NT2/D1 (cell line): ENCODE results near the gene MCEMP1.

Experiments used
- DNase-seq: peaks from one replicate; pipeline ENCODE4 v3.0.0-alpha.2; 2011; ENCODE audit warnings: low read depth, low spot score
- H3K27me3 ChIP-seq: 2 replicates; pipeline ENCODE4 v1.6.0; 2011; ENCODE audit warnings: mild to moderate bottlenecking; ENCODE audit not compliant: insufficient read length, insufficient read depth
- H3K36me3 ChIP-seq: 2 replicates; pipeline ENCODE4 v1.6.1; 2011; ENCODE audit warnings: mild to moderate bottlenecking, low read length, mixed read lengths; ENCODE audit not compliant: insufficient read depth, insufficient read length
- H3K4me1 ChIP-seq: 2 replicates; pipeline ENCODE4 v1.5.1; 2011; ENCODE audit not compliant: insufficient read depth, insufficient read length
- H3K4me3 ChIP-seq: 2 replicates; pipeline ENCODE4 v1.5.1; 2011; ENCODE audit warnings: low read depth; ENCODE audit not compliant: insufficient read length
- H3K9ac ChIP-seq: 2 replicates; pipeline ENCODE4 v1.6.0; 2011; ENCODE audit warnings: low read depth; ENCODE audit not compliant: insufficient read length
- H3K9me3 ChIP-seq: 2 replicates; pipeline ENCODE4 v1.5.1; 2011; ENCODE audit warnings: mild to moderate bottlenecking, low read length; ENCODE audit not compliant: insufficient read depth
- SUZ12 ChIP-seq: IDR thresholded peaks from 2 replicates; pipeline ENCODE4 v1.6.1; 2011; ENCODE audit not compliant: insufficient read length, insufficient read depth; ENCODE audit errors: extremely low read depth
- YY1 ChIP-seq: IDR thresholded peaks from 2 replicates; pipeline ENCODE4 v1.6.1; 2011; ENCODE audit not compliant: insufficient read length, insufficient read depth
- ZNF274 ChIP-seq: IDR thresholded peaks from 2 replicates; pipeline ENCODE4 v1.6.1; 2011; ENCODE audit warnings: mild to moderate bottlenecking, low read depth, low read length

MCEMP1 gene

DNA sequence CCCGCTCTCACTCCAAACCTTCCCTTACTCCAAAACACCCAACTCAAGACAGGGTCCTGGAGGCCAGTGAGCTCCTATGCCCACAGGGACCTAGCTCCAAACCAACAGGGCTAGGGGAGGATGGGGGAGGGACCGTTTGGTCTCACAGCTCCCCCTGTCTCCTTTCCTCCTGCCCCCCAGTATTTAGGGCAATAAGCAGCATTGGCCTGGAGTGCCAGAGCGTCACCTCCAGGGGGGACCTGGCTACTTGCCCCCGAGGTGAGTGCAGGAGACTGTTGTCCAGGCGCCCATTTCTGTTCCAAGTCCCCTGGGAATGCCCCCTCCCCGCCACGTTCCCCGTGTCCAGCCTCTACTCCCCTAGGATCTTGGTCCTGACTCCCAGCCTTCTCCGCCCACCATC, 7.2 kb upstream of the MCEMP1 start:
- no peaks in the 10 kb centered on the region for H3K9me3 ChIP-seq
- H3K4me1 ChIP-seq = peaks cover 2% of the 10 kb centered on the region
- no peak overlapping the region for H3K9ac ChIP-seq
- DNase-seq = no peak
- H3K4me3 ChIP-seq = no peak overlapping the region
- H3K27me3 ChIP-seq = peaks cover 23% of the 10 kb centered on the region
- no peaks in the 10 kb centered on the region for H3K36me3 ChIP-seq
- TF ChIP-seq ZNF274 = no peak
- TF ChIP-seq SUZ12 = no peak
- TF ChIP-seq YY1 = no peak

DNA sequence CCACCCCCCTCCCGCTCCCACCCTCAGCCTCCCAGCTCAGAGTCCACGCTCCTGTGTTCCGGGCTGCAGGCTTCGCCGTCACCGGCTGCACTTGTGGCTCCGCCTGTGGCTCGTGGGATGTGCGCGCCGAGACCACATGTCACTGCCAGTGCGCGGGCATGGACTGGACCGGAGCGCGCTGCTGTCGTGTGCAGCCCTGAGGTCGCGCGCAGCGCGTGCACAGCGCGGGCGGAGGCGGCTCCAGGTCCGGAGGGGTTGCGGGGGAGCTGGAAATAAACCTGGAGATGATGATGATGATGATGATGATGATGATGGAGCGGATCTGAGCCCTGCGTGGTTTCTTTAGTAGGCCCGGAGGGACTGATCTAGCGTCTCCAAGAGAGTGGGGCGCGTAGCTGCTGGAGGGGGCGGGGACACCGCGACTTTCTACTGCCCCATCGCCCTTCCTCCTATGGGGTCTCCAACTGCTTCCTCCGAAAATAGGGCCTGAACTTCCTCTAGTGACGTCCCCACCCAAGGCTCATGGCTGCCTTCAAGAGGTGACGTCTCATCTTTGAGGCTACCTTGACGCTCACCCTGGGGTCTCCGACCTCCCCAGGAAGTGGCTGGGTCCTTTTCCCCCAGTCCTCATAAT, 6.6 kb upstream of the MCEMP1 start:
- Histone ChIP-seq H3K27me3 (peaks cover 23% of the 10 kb centered on the region), H3K36me3 (no peaks in the 10 kb centered on the region), H3K9ac (no peak overlapping the region), H3K9me3 (no peaks in the 10 kb centered on the region), H3K4me1 (peaks cover 2% of the 10 kb centered on the region), H3K4me3 (peak overlapping the region; percentile 37)
- TF ChIP-seq SUZ12 (no peak), ZNF274 (no peak), YY1 (no peak)
- no peak for DNase-seq

DNA sequence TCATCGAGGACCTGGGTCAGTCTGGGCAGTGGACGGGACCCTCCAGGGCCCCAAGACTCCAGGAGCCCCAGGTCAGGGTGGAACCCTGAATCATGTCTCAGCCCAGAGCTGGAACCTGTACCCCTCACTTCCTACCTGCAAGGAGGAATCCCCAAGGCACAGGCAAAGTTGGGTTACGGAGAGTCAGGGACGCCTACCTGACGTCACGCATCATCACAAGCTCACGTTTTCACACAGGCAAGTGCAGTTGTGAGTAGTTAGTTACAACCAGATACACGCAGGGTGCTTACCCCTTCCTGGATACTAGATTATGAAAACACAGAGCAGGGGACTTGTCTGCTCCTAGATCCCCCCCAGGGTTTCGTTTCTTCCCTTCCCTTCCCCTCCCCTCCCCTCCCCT, 6.1 kb upstream of the MCEMP1 start:
- Histone ChIP-seq H3K9me3 (no peaks in the 10 kb centered on the region), H3K36me3 (no peaks in the 10 kb centered on the region), H3K9ac (no peak overlapping the region), H3K27me3 (peaks cover 23% of the 10 kb centered on the region), H3K4me1 (peaks cover 2% of the 10 kb centered on the region), H3K4me3 (no peak overlapping the region)
- no peak for DNase-seq
- TF ChIP-seq YY1 (no peak), ZNF274 (no peak), SUZ12 (no peak)

DNA sequence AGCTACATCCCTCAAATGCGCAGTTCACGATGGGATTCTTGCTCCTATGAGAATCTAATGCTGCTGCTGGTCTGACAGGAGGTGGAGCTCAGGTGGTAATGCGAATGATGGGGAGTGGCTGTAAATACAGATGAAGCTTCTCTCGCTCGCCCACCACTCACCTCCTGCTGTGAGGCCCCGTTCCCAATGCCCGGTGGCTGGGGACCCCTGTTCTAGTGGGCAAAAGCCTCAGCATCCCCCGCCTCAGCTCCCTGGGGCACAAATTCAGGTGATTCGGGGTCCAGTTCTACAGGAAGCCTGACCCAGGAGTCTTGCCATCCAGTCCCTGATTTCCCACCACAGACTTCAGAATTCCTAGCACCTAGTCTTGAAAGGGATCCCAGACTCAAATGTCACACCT, 4.4 kb upstream of the MCEMP1 start:
- no peak for DNase-seq
- Histone ChIP-seq H3K27me3 (peaks cover 23% of the 10 kb centered on the region), H3K36me3 (no peaks in the 10 kb centered on the region), H3K4me1 (peaks cover 10% of the 10 kb centered on the region), H3K4me3 (no peak overlapping the region), H3K9me3 (no peaks in the 10 kb centered on the region), H3K9ac (no peak overlapping the region)
- TF ChIP-seq SUZ12 (no peak), YY1 (no peak), ZNF274 (no peak)

DNA sequence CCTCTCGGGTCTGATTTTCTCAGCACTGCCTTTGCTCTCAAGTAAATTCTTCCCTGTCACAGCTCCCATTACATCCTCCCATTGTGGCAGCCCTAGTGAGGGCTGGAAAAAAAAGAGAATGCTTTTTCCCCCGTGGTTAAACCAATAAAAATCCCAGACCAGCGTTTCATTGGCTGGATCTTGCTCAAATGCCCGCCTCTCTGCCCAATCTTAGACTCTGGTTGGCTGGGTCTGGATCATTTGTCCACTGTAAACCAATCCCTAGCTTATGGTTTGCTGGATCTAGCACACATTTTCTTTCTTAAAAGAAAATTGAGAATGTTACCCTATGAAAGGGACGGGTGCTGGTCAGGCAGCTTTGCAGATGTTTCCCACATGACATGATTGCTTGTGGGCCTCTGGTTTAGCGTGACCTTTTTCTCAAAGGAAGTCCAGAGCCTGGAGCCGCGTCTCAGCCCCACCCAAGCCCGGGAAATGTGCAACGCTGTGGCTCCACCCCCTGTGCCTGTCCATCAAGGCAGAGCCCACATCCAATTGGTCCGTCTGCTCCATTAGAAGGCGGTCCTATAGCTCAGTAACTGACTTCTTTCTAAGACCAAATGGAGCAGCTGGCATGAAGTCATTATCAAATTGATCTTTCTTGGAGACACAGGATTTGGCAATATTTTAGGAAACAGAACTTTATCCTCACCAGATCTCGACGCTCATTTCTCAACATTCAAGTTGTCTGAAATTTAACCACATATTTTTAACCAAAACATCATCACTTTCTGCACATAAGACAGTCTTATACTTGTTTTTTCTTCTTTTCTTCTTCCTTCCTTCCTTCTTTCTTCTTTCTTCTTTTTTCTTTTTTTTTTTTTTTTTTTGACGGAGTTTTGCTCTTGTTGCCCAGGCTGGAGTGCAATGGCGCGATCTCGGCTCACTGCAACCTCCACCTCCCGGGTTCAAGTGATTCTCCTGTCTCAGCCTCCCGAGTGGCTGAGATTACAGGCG, 2.6 kb upstream of the MCEMP1 start:
- no peaks in the 10 kb centered on the region for H3K36me3 ChIP-seq
- H3K4me3 ChIP-seq = no peak overlapping the region
- peaks cover 13% of the 10 kb centered on the region for H3K4me1 ChIP-seq
- peaks cover 14% of the 10 kb centered on the region for H3K27me3 ChIP-seq
- DNase-seq = peak; percentile 32
- TF ChIP-seq ZNF274 (no peak), SUZ12 (no peak), YY1 (no peak)
- H3K9ac ChIP-seq = no peak overlapping the region
- no peaks in the 10 kb centered on the region for H3K9me3 ChIP-seq

DNA sequence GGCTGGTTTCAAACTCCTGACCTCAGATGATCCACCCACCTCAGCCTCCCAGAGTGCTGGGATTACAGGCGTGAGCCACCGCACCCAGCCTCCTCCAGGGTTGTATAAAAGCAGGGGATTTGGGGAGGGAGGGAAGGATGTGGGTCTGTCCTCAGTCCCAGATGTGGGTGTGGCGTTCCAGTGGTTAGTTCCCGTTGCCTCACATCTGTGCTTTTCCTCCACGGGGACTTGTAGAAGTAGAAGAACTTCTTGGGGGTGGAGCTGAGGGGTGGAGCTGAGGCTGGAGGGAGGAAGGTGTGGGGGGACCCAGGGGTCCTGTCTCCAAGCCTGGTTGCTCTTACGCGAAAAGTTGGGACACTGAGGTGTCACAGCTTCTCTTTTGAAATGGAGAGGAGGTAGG, 514 bp upstream of the MCEMP1 start:
- Histone ChIP-seq H3K4me1 (peaks cover 17% of the 10 kb centered on the region), H3K4me3 (no peak overlapping the region), H3K9me3 (no peaks in the 10 kb centered on the region), H3K36me3 (no peaks in the 10 kb centered on the region), H3K9ac (no peak overlapping the region), H3K27me3 (no peaks in the 10 kb centered on the region)
- no peak for DNase-seq
- TF ChIP-seq YY1 = no peak
- TF ChIP-seq ZNF274 = no peak
- TF ChIP-seq SUZ12 = no peak

DNA sequence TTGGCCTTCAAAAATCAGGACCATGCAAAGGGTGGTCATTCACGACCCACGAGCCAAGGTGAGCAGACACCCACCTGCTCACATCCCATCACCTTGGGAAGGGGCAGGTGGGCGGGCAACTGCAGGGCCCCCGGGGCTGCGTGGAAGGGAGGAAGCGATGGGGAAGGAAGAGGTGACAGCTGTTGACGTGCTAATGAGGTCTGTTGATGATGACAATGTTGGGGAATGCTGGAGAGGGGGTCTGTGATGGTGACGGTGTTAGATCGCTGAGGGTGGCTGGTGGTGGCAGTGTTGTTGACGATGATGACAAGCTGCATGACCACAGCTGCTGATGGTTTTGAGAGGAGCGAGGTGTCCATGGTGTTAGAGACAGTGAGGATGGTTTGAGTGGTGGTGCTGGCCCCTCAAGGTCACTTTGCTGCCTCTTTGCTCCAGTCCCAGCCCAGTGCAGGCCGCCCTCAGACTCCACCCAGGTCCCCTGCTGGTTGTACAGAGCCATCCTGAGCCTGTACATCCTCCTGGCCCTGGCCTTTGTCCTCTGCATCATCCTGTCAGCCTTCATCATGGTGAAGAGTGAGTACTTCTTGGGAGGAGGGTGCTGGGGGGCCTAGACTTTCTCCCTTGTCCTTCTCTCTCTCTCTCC, 900 bp downstream of the MCEMP1 start:
- no peak overlapping the region for H3K4me3 ChIP-seq
- peaks cover 9% of the 10 kb centered on the region for H3K36me3 ChIP-seq
- no peak for TF ChIP-seq SUZ12
- no peak for TF ChIP-seq ZNF274
- TF ChIP-seq YY1 = no peak
- H3K9me3 ChIP-seq = no peaks in the 10 kb centered on the region
- H3K4me1 ChIP-seq = peaks cover 26% of the 10 kb centered on the region
- no peak for DNase-seq
- no peaks in the 10 kb centered on the region for H3K27me3 ChIP-seq
- H3K9ac ChIP-seq = no peak overlapping the region
